ENCODE results near the gene ANKRD9. TPM values are rescaled to one million over a fixed set of nuclear protein-coding genes. Genes with fewer than 3 reads are reported as not detected.
"Not testable (repeated sequence)": the region's sequence is repeated elsewhere in the genome, so short reads cannot be mapped to it uniquely, and the experiment has no call there.

Gene ANKRD9
- total and polyA plus RNA-seq, 2 donors (not counting 3 experiments of a cell fraction or from before 2014, with no cell fraction given), result 21.0 to 24.6 TPM

GRCh38 chr14:102541771-102542170 lies 32.2 kb upstream of the ANKRD9 start:
- DNase-seq (ENCODE audit: low read depth, low spot score), result no peak
- ChIA-PET POLR2A (no interaction called here), CTCF (no interaction called here)
- Histone ChIP-seq H3K79me2 (ENCODE audit: control insufficient read depth, insufficient read depth, low read length) (no peaks in the 10 kb centered on the region), H3K4me3 (replicated peaks in 1 of 3; ENCODE audit: insufficient read depth in 1 of 3, low read depth in 1 of 3, low read length in 3 of 3) (no peak overlapping the region), H3K27me3 (ENCODE audit: control insufficient read depth in 2 of 2, insufficient read depth in 2 of 2, low read length in 2 of 2) (peaks cover 18 to 21% of the 10 kb centered on the region in 2 experiments), H3K9ac (replicated peaks; ENCODE audit: extremely low read depth, insufficient read depth, low read length) (no peak overlapping the region), H3K9me1 (replicated peaks; ENCODE audit: control insufficient read depth, extremely low read depth, insufficient read depth, low read length) (no peaks in the 10 kb centered on the region), H3K36me3 (ENCODE audit: control insufficient read depth in 2 of 2, extremely low read depth in 1 of 2, insufficient read depth in 2 of 2, low read length in 2 of 2) (no peaks in the 10 kb centered on the region), H3K27ac (ENCODE audit: insufficient read depth, low read depth, low read length) (no peak overlapping the region), H3K4me1 (ENCODE audit: control insufficient read depth, extremely low read depth, insufficient read depth, low read length) (no peaks in the 10 kb centered on the region), H4K20me1 (replicated peaks; ENCODE audit: control insufficient read depth, extremely low read depth, insufficient read depth, low read length) (no peaks in the 10 kb centered on the region), H2AFZ (ENCODE audit: low read depth, low read length) (no peak overlapping the region), H3K9me3 (replicated peaks; ENCODE audit: control insufficient read depth, insufficient read depth, low read length) (no peaks in the 10 kb centered on the region), H3K4me2 (ENCODE audit: insufficient read depth, low read length) (no peak overlapping the region)
- TF ChIP-seq MYC (IDR thresholded peaks at IDR 0.05; ENCODE audit: low read depth, low read length) (no peak), JUN (IDR thresholded peaks at IDR 0.05; ENCODE audit: borderline replicate concordance, insufficient read depth, insufficient read length, low read depth) (no peak), POLR2A (IDR thresholded peaks at IDR 0.05; ENCODE audit: low read depth, low read length) (no peak), GATA2 (IDR thresholded peaks at IDR 0.05; ENCODE audit: insufficient read depth, insufficient read length, low read depth, low read length) (no peak), MAX (IDR thresholded peaks at IDR 0.05; ENCODE audit: insufficient read depth, insufficient read length) (no peak), POLR2AphosphoS5 (IDR thresholded peaks at IDR 0.05; ENCODE audit: insufficient read depth, low read depth, low read length) (no peak), EZH2 (IDR thresholded peaks at IDR 0.05; ENCODE audit: borderline replicate concordance, low read depth, low read length, severe bottlenecking) (no peak), FOS (IDR thresholded peaks at IDR 0.05; ENCODE audit: borderline replicate concordance, insufficient read depth, low read length) (no peak)
- TF ChIP-seq, protein P1, sequence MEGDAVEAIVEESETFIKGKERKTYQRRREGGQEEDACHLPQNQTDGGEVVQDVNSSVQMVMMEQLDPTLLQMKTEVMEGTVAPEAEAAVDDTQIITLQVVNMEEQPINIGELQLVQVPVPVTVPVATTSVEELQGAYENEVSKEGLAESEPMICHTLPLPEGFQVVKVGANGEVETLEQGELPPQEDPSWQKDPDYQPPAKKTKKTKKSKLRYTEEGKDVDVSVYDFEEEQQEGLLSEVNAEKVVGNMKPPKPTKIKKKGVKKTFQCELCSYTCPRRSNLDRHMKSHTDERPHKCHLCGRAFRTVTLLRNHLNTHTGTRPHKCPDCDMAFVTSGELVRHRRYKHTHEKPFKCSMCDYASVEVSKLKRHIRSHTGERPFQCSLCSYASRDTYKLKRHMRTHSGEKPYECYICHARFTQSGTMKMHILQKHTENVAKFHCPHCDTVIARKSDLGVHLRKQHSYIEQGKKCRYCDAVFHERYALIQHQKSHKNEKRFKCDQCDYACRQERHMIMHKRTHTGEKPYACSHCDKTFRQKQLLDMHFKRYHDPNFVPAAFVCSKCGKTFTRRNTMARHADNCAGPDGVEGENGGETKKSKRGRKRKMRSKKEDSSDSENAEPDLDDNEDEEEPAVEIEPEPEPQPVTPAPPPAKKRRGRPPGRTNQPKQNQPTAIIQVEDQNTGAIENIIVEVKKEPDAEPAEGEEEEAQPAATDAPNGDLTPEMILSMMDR (IDR thresholded peaks at IDR 0.05; ENCODE audit: extremely low read depth in 1 of 2, insufficient read depth in 1 of 2, low read depth in 1 of 2, low read length in 2 of 2), result no peak
- dilution Hi-C loops (cut with MboI; ENCODE audit: extremely low pct_ligation_motif_present, low sequenced_read_pairs) (no loop called here), intact Hi-C loops (cut with micrococcal nuclease) (loop anchor here (5.0 kb wide), 1 partner anchor 51 kb away; the partner anchor contains the start of gene RCOR1)
- BruUV-seq (replicated peaks), result no TSS peak
- FAIRE-seq, result no peak

GRCh38 chr14:102541029-102541491 lies 31.5 kb upstream of the ANKRD9 start:
- BruUV-seq (replicated peaks); H3K4me2 ChIP-seq (ENCODE audit: insufficient read depth, low read length); H3K4me3 ChIP-seq (replicated peaks in 1 of 3; ENCODE audit: insufficient read depth in 1 of 3, low read depth in 1 of 3, low read length in 3 of 3); H3K9me1 ChIP-seq (replicated peaks; ENCODE audit: control insufficient read depth, extremely low read depth, insufficient read depth, low read length); FAIRE-seq; H2AFZ ChIP-seq (ENCODE audit: low read depth, low read length); DNase-seq (ENCODE audit: low read depth, low spot score); H3K36me3 ChIP-seq (ENCODE audit: control insufficient read depth in 2 of 2, extremely low read depth in 1 of 2, insufficient read depth in 2 of 2, low read length in 2 of 2); H3K4me1 ChIP-seq (ENCODE audit: control insufficient read depth, extremely low read depth, insufficient read depth, low read length); H4K20me1 ChIP-seq (replicated peaks; ENCODE audit: control insufficient read depth, extremely low read depth, insufficient read depth, low read length); H3K27ac ChIP-seq (ENCODE audit: insufficient read depth, low read depth, low read length); dilution Hi-C loops (cut with MboI; ENCODE audit: extremely low pct_ligation_motif_present, low sequenced_read_pairs); POLR2A ChIA-PET; H3K9ac ChIP-seq (replicated peaks; ENCODE audit: extremely low read depth, insufficient read depth, low read length); H3K9me3 ChIP-seq (replicated peaks; ENCODE audit: control insufficient read depth, insufficient read depth, low read length); H3K79me2 ChIP-seq (ENCODE audit: control insufficient read depth, insufficient read depth, low read length): not testable (repeated sequence)
- intact Hi-C loops (cut with micrococcal nuclease), result loop anchor here (5.0 kb wide), 1 partner anchor 51 kb away; the partner anchor contains the start of gene RCOR1
- H3K27me3 ChIP-seq (ENCODE audit: control insufficient read depth in 2 of 2, insufficient read depth in 2 of 2, low read length in 2 of 2), result peaks cover 18 to 21% of the 10 kb centered on the region in 2 experiments
- CTCF ChIA-PET, result interaction anchor here (1.1 kb wide), 1 partner anchor 9 kb away, joined by 3 read pairs; no protein-coding TSS in a partner anchor
